B cell (primary cell): ENCODE measurements around the gene HINT3. TPM values are rescaled to one million over a fixed set of nuclear protein-coding genes. Genes with fewer than 3 reads are reported as not detected.

Experiments
- ATAC-seq: fragments of 200-7000 bp; cut with Tn5 transposase; one replicate; pipeline ENCODE4 v1.10.0; 2021; ENCODE audit warnings: low read depth, mild to moderate bottlenecking, moderate number of reproducible peaks, moderate library complexity
- CTCF ChIA-PET: fragments of 350-600 bp; sonication (Branson Sonifier 250); formaldehyde crosslinking; loops from one replicate; lab custom pipeline; 2021; ENCODE audit warnings: antibody characterized with exemption, inconsistent platforms; lab: Charles Lee
- POLR2A ChIA-PET: fragments of 350-600 bp; sonication (Branson Sonifier 250); formaldehyde crosslinking; loops from one replicate; lab custom pipeline; 2021; ENCODE audit warnings: antibody characterized with exemption; lab: Charles Lee
- DNase-seq: peaks from one replicate; pipeline ENCODE4 v3.0.0; 2013
- H2AFZ ChIP-seq: 2 replicates; pipeline ENCODE4 v1.6.1; 2012; ENCODE audit warnings: mild to moderate bottlenecking, low read depth, low read length; ENCODE audit not compliant: insufficient read depth, poor library complexity, severe bottlenecking
- H3K27ac ChIP-seq, 2 donors: 1 replicate in 1 of 2; 2 replicates in 1 of 2; pipeline ENCODE4 v1.5.1; 2012 to 2013; ENCODE audit warnings: low read length in 2 of 2, mild to moderate bottlenecking in 2 of 2, moderate library complexity in 1 of 2
- H3K27me3 ChIP-seq, 4 experiments: fragments of 200-600 bp in 1 of 4; sonication (generic) in 1 of 4; replicated peaks in 1 of 4; 1 replicate in 2 of 4; 2 replicates in 2 of 4; pipeline versions ENCODE4 v1.6.1 to v1.7.0; 2013 to 2016; ENCODE audit warnings: low read length in 3 of 4, mild to moderate bottlenecking in 2 of 4, mixed read lengths in 1 of 4, moderate library complexity in 1 of 4; ENCODE audit not compliant: insufficient read depth in 4 of 4, control insufficient read depth in 3 of 4; ENCODE audit errors: control extremely low read depth in 1 of 4
- H3K36me3 ChIP-seq, 2 experiments: replicated peaks in 1 of 2; 1 replicate in 1 of 2; 2 replicates in 1 of 2; pipeline versions ENCODE4 v1.6.1 to v1.7.1; 2013; ENCODE audit warnings: low read length in 1 of 2; ENCODE audit not compliant: insufficient read depth in 2 of 2, control insufficient read depth in 1 of 2; ENCODE audit errors: control extremely low read depth in 1 of 2, extremely low read depth in 1 of 2
- H3K4me1 ChIP-seq, 2 donors: fragments of 200-600 bp in 1 of 2; sonication (generic) in 1 of 2; 1 replicate in 1 of 2; 2 replicates in 1 of 2; pipeline versions ENCODE4 v1.5.1 to v1.6.1; 2013 to 2017; ENCODE audit warnings: low read length in 2 of 2; ENCODE audit not compliant: control insufficient read depth in 2 of 2, insufficient read depth in 2 of 2
- H3K4me2 ChIP-seq: replicated peaks from 2 replicates; pipeline ENCODE3; 2012; ENCODE audit warnings: mild to moderate bottlenecking, low read depth, low read length; ENCODE audit not compliant: poor library complexity, severe bottlenecking
- H3K4me3 ChIP-seq, 5 experiments: fragments of 200-600 bp in 1 of 5; sonication (generic) in 1 of 5; 1 replicate in 3 of 5; 2 replicates in 2 of 5; pipeline versions ENCODE4 v1.5.1 to v1.7.0; 2011 to 2016; ENCODE audit warnings: low read length in 4 of 5, mild to moderate bottlenecking in 4 of 5, low read depth in 2 of 5, control low read depth in 1 of 5, moderate library complexity in 1 of 5; ENCODE audit not compliant: insufficient read depth in 1 of 5; ENCODE audit errors: control extremely low read depth in 1 of 5, extremely low read depth in 1 of 5
- H3K79me2 ChIP-seq: fragments of 200-600 bp; sonication (generic); one replicate; pipeline ENCODE4 v1.6.0; 2016; ENCODE audit warnings: low read length; ENCODE audit not compliant: control insufficient read depth, insufficient read depth
- H3K9ac ChIP-seq: fragments of 200-600 bp; sonication (generic); 2 replicates; pipeline ENCODE4 v1.6.1; 2017; ENCODE audit warnings: mild to moderate bottlenecking, low read length, moderate library complexity
- H3K9me3 ChIP-seq, 3 donors: one replicate each; pipeline versions ENCODE4 v1.6.1 to v1.7.1; 2013; ENCODE audit warnings: low read length in 2 of 3; ENCODE audit not compliant: control insufficient read depth in 2 of 3, insufficient read depth in 1 of 3; ENCODE audit errors: control extremely low read depth in 1 of 3
- H4K20me1 ChIP-seq: 2 replicates; pipeline ENCODE4 v1.6.0; 2012; ENCODE audit warnings: mild to moderate bottlenecking, low read length; ENCODE audit not compliant: insufficient read depth, control insufficient read depth, poor library complexity, severe bottlenecking
- H3K27ac Mint-ChIP-seq: one replicate; pipeline ENCODE4 v1.8.0; 2021; ENCODE audit warnings: mixed read lengths
- H3K27me3 Mint-ChIP-seq: one replicate; pipeline ENCODE4 v1.8.0; 2021; ENCODE audit warnings: mixed read lengths
- H3K4me1 Mint-ChIP-seq: one replicate; pipeline ENCODE4 v1.8.0; 2021; ENCODE audit warnings: mixed read lengths
- H3K4me3 Mint-ChIP-seq: one replicate; pipeline ENCODE4 v1.8.0; 2021; ENCODE audit warnings: mixed read lengths
- H3K9me3 Mint-ChIP-seq: one replicate; pipeline ENCODE4 v1.8.0; 2022; ENCODE audit warnings: mixed read lengths; ENCODE audit not compliant: insufficient read depth
- EZH2 ChIP-seq: IDR thresholded peaks from 2 replicates; pipeline ENCODE4 v1.6.1; 2012; ENCODE audit warnings: borderline replicate concordance, low read depth, mild to moderate bottlenecking, moderate library complexity, low read length; ENCODE audit not compliant: insufficient read depth, poor library complexity, severe bottlenecking
- WGBS: methylation state at CpG from one replicate; pipeline ENCODE4 v1.1.5; 2013; ENCODE audit warnings: missing lambda C conversion rate; ENCODE audit not compliant: insufficient coverage; 5-methylcytosine and 5-hydroxymethylcytosine counted together
- intact Hi-C: fragments of 100-400 bp; cut with micrococcal nuclease; formaldehyde crosslinking; loops from one replicate; pipeline ENCODE4 v1.10.0; 2022
- polyA plus RNA-seq: library from polyadenylated mRNA; depleted of rRNA; stranded (reverse); fragments of >200 nt; gene quantifications from 2 replicates; pipeline ENCODE4 v1.2.3, GENCODE V29; 2012
- total RNA-seq, 2 donors: library from RNA; stranded (reverse); fragments of 120-200 nt in 1 of 2; gene quantifications; 1 replicate in 1 of 2; 2 replicates in 1 of 2; pipeline versions ENCODE4 v1.2.3 to v1.2.4, GENCODE V29; 2013 to 2022
- TF ChIP-seq, protein P1 (sequence below): fragments of 200-600 bp; IDR thresholded peaks from one replicate; pipeline ENCODE4 v1.8.0; 2022; ENCODE audit warnings: antibody characterized with exemption, mild to moderate bottlenecking

Gene HINT3
- total and polyA plus RNA-seq, 2 donors (not counting 1 experiment from before 2014, with no cell fraction given) = 5.5 to 12.4 TPM

DNA sequence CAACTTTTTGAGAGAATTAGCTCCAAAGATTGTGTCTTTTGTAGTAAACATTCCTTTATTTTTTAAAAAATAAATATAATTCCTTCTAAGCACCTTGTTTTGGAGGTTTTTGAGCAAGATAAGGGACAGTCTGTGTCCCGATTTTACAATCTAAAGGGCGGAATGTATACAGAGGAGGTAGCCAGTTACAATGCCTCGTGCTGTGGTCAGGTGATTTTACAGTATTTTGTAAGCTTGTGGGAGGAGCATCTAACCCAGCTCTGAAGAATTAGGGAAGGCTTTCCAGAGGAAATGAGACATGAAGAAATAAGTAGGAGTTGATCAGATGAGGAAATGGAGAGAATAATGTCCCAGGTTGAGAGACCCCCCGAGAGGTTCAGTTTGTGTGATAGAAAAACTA lies 1.3 kb downstream of the HINT3 start:
- peak overlapping the region; percentile 50 to 96 (median 87) for H3K4me3 ChIP-seq
- H3K79me2 ChIP-seq = peaks cover 66% of the 10 kb centered on the region
- H3K4me1 ChIP-seq = peaks cover 27% of the 10 kb centered on the region in 2 donors
- ATAC-seq (no peak), DNase-seq (no peak)
- H3K9ac ChIP-seq = peak overlapping the region; percentile 99
- no peaks in the 10 kb centered on the region for H3K27me3 ChIP-seq
- H3K9me3 ChIP-seq = no peaks in the 10 kb centered on the region
- Mint-ChIP-seq H3K4me1 (peaks cover 8% of the 10 kb centered on the region), H3K27ac (no peak overlapping the region), H3K27me3 (peaks cover 3% of the 10 kb centered on the region), H3K4me3 (no peak overlapping the region), H3K9me3 (no peaks in the 10 kb centered on the region)
- H4K20me1 ChIP-seq = peaks cover 37% of the 10 kb centered on the region
- intact Hi-C loops = loop anchor here (2.0 kb wide), 1 partner anchor 655 kb away; no protein-coding TSS in a partner anchor
- H3K36me3 ChIP-seq = peaks cover 2 to 16% of the 10 kb centered on the region in 2 experiments
- 18% methylated on average over 4 of the region's 4 CpGs for WGBS
- H2AFZ ChIP-seq = peak overlapping the region; percentile 96
- peak overlapping the region in 1 of 2 donors; percentile 97 for H3K27ac ChIP-seq
- TF ChIP-seq, protein P1, sequence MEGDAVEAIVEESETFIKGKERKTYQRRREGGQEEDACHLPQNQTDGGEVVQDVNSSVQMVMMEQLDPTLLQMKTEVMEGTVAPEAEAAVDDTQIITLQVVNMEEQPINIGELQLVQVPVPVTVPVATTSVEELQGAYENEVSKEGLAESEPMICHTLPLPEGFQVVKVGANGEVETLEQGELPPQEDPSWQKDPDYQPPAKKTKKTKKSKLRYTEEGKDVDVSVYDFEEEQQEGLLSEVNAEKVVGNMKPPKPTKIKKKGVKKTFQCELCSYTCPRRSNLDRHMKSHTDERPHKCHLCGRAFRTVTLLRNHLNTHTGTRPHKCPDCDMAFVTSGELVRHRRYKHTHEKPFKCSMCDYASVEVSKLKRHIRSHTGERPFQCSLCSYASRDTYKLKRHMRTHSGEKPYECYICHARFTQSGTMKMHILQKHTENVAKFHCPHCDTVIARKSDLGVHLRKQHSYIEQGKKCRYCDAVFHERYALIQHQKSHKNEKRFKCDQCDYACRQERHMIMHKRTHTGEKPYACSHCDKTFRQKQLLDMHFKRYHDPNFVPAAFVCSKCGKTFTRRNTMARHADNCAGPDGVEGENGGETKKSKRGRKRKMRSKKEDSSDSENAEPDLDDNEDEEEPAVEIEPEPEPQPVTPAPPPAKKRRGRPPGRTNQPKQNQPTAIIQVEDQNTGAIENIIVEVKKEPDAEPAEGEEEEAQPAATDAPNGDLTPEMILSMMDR = no peak
- no peak for TF ChIP-seq EZH2
- ChIA-PET POLR2A (interaction anchor here (2.6 to 3.2 kb wide), 2 partner anchors 28 to 167 kb away, joined by 12 to 22 read pairs; partner anchors contain the start of genes NCOA7 and TRMT11), CTCF (interaction anchor here (0.8 to 7.3 kb wide), 9 partner anchors 10 to 647 kb away, joined by 3 to 130 read pairs (median 17); partner anchors contain the start of genes NCOA7 and TRMT11)
- peak overlapping the region; percentile 89 for H3K4me2 ChIP-seq

DNA sequence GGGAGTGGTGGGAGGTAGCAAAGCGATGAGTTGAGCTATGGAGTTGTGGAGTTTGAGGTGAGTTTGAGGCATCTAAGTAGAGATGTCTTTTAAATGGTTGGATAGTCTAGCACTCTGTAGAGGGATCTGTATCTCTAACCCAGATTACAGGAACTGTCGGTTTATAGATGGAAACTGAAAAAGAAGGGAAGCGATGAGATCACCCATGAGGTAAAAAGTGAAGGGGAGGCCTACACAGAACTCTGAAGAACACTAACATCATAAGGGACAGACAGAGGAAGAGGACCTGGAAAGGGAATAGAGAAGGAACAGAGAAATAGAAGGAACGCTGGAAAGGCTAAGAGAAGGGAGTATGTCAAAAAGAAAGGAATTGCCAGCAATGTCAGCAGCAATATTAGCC lies 2.5 kb downstream of the HINT3 start:
- Histone ChIP-seq H2AFZ (no peak overlapping the region), H3K4me1 (peaks cover 27% of the 10 kb centered on the region in 2 donors), H3K27me3 (no peaks in the 10 kb centered on the region), H3K79me2 (peaks cover 73% of the 10 kb centered on the region), H3K27ac (peak overlapping the region in 1 of 2 donors; percentile 6), H3K4me3 (no peak overlapping the region), H3K4me2 (no peak overlapping the region), H4K20me1 (peaks cover 42% of the 10 kb centered on the region), H3K36me3 (peaks cover 4 to 16% of the 10 kb centered on the region in 2 experiments), H3K9me3 (no peaks in the 10 kb centered on the region), H3K9ac (no peak overlapping the region)
- Mint-ChIP-seq H3K27me3 (no peaks in the 10 kb centered on the region), H3K27ac (no peak overlapping the region), H3K4me1 (peaks cover 14% of the 10 kb centered on the region), H3K4me3 (no peak overlapping the region), H3K9me3 (no peaks in the 10 kb centered on the region)
- 100% methylated on average over 2 of the region's 4 CpGs for WGBS
- ChIA-PET POLR2A (interaction anchor here (3.2 kb wide), 1 partner anchor 168 kb away, joined by 22 read pairs; the partner anchor contains the start of gene NCOA7), CTCF (interaction anchor here (1.4 to 4.2 kb wide), 4 partner anchors 11 to 179 kb away, joined by 3 to 46 read pairs (median 24); no protein-coding TSS in a partner anchor)
- ATAC-seq (no peak), DNase-seq (no peak)
- intact Hi-C loops = no loop called here
- TF ChIP-seq, protein P1 = no peak
- no peak for TF ChIP-seq EZH2
